HG03196 (cell line): ENCODE results near the gene QKI.
"Not testable (repeated sequence)": the region's sequence is repeated elsewhere in the genome, so short reads cannot be mapped to it uniquely, and the experiment has no call there.

Source experiments
- ATAC-seq: cut with Tn5 transposase; IDR thresholded peaks from one replicate; pipeline ENCODE4 v1.9.1; 2021; ENCODE audit not compliant: unreplicated experiment

QKI gene

GRCh38 chr6:163413345-163414116 lies 987 bp upstream of the QKI start:
- ATAC-seq: peak; percentile 44

- peak; percentile 7 for ATAC-seq
Measured at GRCh38 chr6:163414946-163415619, 565 bp downstream of the QKI start.

GRCh38 chr6:163415620-163416556 lies 1.4 kb downstream of the QKI start:
- ATAC-seq: peak; percentile 4

GRCh38 chr6:163416557-163417253 lies 2.2 kb downstream of the QKI start:
- ATAC-seq: no peak

- no peak for ATAC-seq
Measured at GRCh38 chr6:163417595-163417994, 3.1 kb downstream of the QKI start.

GRCh38 chr6:163418311-163419029 lies 4.0 kb downstream of the QKI start:
- ATAC-seq: no peak

- no peak for ATAC-seq
Measured at GRCh38 chr6:163419413-163420288, 5.1 kb downstream of the QKI start.

GRCh38 chr6:163420289-163420614 lies 5.7 kb downstream of the QKI start:
- ATAC-seq: no peak

- no peak for ATAC-seq
Measured at GRCh38 chr6:163422550-163422949, 8.0 kb downstream of the QKI start.

- ATAC-seq: no peak
Measured at GRCh38 chr6:163423696-163424095, 9.2 kb downstream of the QKI start.

GRCh38 chr6:163427498-163428254 lies 13.2 kb downstream of the QKI start:
- no peak for ATAC-seq

- no peak for ATAC-seq
Measured at GRCh38 chr6:163428373-163428772, 13.9 kb downstream of the QKI start.

GRCh38 chr6:163429858-163430448 lies 15.4 kb downstream of the QKI start:
- no peak for ATAC-seq

- ATAC-seq: no peak
Measured at GRCh38 chr6:163432300-163432699, 17.8 kb downstream of the QKI start.

GRCh38 chr6:163433486-163433885 lies 19.0 kb downstream of the QKI start:
- not testable (repeated sequence) for ATAC-seq

GRCh38 chr6:163435023-163435422 lies 20.5 kb downstream of the QKI start:
- no peak for ATAC-seq

- no peak for ATAC-seq
Measured at GRCh38 chr6:163436843-163437242, 22.3 kb downstream of the QKI start.

GRCh38 chr6:163437466-163437865 lies 22.9 kb downstream of the QKI start:
- no peak for ATAC-seq
